Heart right ventricle (tissue), 16 donors: ENCODE data around the gene ARMC7. TPM values are rescaled to one million over a fixed set of nuclear protein-coding genes. Genes with fewer than 3 reads are reported as not detected.

ENCODE experiments used
- ATAC-seq, 8 donors: fragments of 200-7000 bp; cut with Tn5 transposase; one replicate each; pipeline ENCODE4 v1.9.1; 2020; ENCODE audit warnings: mild to moderate bottlenecking in 8 of 8, moderate library complexity in 8 of 8, moderate number of reproducible peaks in 1 of 8
- DNase-seq, 2 donors: peaks; one replicate each; pipeline ENCODE4 v3.0.0-alpha.2; 2020
- H3K27ac ChIP-seq, 10 donors: fragments of 200-600 bp; sonication (generic) in 2 of 10; one replicate each; pipeline versions ENCODE4 v1.5.0 to v1.8.0; 2020 to 2022; ENCODE audit warnings: mild to moderate bottlenecking in 3 of 10
- H3K27me3 ChIP-seq, 7 donors: fragments of 200-600 bp; one replicate each; pipeline ENCODE4 v1.8.0; 2021 to 2022; ENCODE audit warnings: mild to moderate bottlenecking in 2 of 7
- H3K36me3 ChIP-seq, 9 donors: fragments of 200-600 bp; sonication (generic) in 1 of 9; one replicate each; pipeline versions ENCODE4 v1.5.0 to v1.8.0; 2020 to 2022; ENCODE audit warnings: mild to moderate bottlenecking in 2 of 9
- H3K4me1 ChIP-seq, 9 donors: fragments of 200-600 bp; sonication (generic) in 1 of 9; one replicate each; pipeline versions ENCODE4 v1.5.0 to v1.8.0; 2020 to 2022; ENCODE audit warnings: mild to moderate bottlenecking in 4 of 9
- H3K4me3 ChIP-seq, 10 donors: fragments of 200-600 bp; sonication (generic) in 2 of 10; one replicate each; pipeline versions ENCODE4 v1.5.0 to v1.8.0; 2020 to 2022; ENCODE audit warnings: mild to moderate bottlenecking in 7 of 10, moderate library complexity in 2 of 10
- H3K9me3 ChIP-seq, 11 donors: fragments of 200-600 bp in 10 of 11; sonication (generic) in 2 of 11; one replicate each; pipeline versions ENCODE4 v1.5.0 to v1.8.0; 2013 to 2022; ENCODE audit warnings: mild to moderate bottlenecking in 2 of 11, control low read depth in 1 of 11, moderate library complexity in 1 of 11
- CTCF ChIP-seq, 9 donors: fragments of 200-600 bp; sonication (generic) in 2 of 9; IDR thresholded peaks; one replicate each; pipeline versions ENCODE4 v1.5.0 to v1.8.0; 2021 to 2022; ENCODE audit warnings: antibody characterized with exemption in 9 of 9, mild to moderate bottlenecking in 5 of 9, moderate library complexity in 1 of 9
- WGBS, 2 donors: extraction: QIAGEN DNeasy Blood & Tissue Kit; methylation state at CpG; one replicate each; pipeline ENCODE4 v1.1.7; 2013; ENCODE audit warnings: inconsistent platforms in 1 of 2; 5-methylcytosine and 5-hydroxymethylcytosine counted together
- intact Hi-C, 10 donors: fragments of 100-400 bp; cut with DNase I; formaldehyde crosslinking; loops; one replicate each; pipeline versions ENCODE4 v1.11.1 to v1.14.2; 2022
- polyA plus RNA-seq, 2 donors: library from polyadenylated mRNA; stranded (reverse); fragments of 200-250 nt; gene quantifications; one replicate each; pipeline ENCODE4 v1.2.3, GENCODE V29; 2013
- total RNA-seq, 10 donors: library from RNA; stranded (reverse); fragmentation: NEBNext Ultra II Directional in 3 of 10; extraction: Animal tissue kit (Norgen Biotek cat#: 25700) in 3 of 10; gene quantifications; one replicate each; pipeline versions ENCODE4 v1.2.1 to v1.2.4, GENCODE V29; 2021 to 2023
- donor health status: Arrhythmogenic right ventricular cardiomyopathy.
- donor health status: ischemic (EF 13 %, LVEDD 7.1; RV severe dilation, severe dysfunction).
- donor health status: healthy with polysubstance abuse.
- donor health status: DM: no; HTN: yes; CAD: no.
- donor health status: DM: no; HTN: no; CAD: no.
- donor health status: ischemic (EF 25% LVEDD 6.9; RV normal size, moderate dysfunction).
- donor health status: ischemic (EF 25% LVEDD 5.7; RV mildly dilated, moderate dysfunction).
- donor health status: healthy.
- donor health status: DM: yes; HTN: yes; CAD: no.
- donor health status: Ischemic cardiomyopathy.
- donor health status: ischemic (EF 35%, LVEDD 5.7; RV mildly dilated, moderate dysfunction).
- donor health status: nonischemic (EF 11% LVEDD 7.7; RV severe dilation, severe dysfunction).
- donor health status: DM: yes; HTN: yes; CAD: no.
- donor health status: PGD.
- donor health status: ischemic (EF 29% LVEDD 5.4; RV normal size, mild dysfunction).
- donor health status: nonischemic (EF 23%, LVEDD 6.1; RV moderate dilation, normal function).

ARMC7 gene
- total and polyA plus RNA-seq, 12 donors, result 3.1 to 7.9 (median 5.2) TPM

- peaks cover 0 to 84% (median 7%) of the 10 kb centered on the region in 9 donors for H3K36me3 ChIP-seq
- intact Hi-C loops, result no loop called here
Measured at GRCh38 chr17:75144816-75145512, 35.2 kb downstream of the ARMC7 start.

GRCh38 chr17:75146592-75146991 is 36.8 kb downstream of the ARMC7 start:
- no peak overlapping the region for H3K4me3 ChIP-seq
- H3K36me3 ChIP-seq, result peaks cover 0 to 67% (median 7%) of the 10 kb centered on the region in 9 donors
- peaks cover 0 to 26% (median 0%) of the 10 kb centered on the region in 9 donors for H3K4me1 ChIP-seq

More at GRCh38 chr17:75144816-75145512, 35.2 kb downstream of the ARMC7 start:
- DNase-seq, result no peak
- ATAC-seq, result no peak
- no peak overlapping the region for H3K27ac ChIP-seq
- no peaks in the 10 kb centered on the region for H3K9me3 ChIP-seq
- no peak for TF ChIP-seq CTCF (IDR thresholded peaks at IDR 0.05)
- peaks cover 0 to 33% (median 0%) of the 10 kb centered on the region in 9 donors for H3K4me1 ChIP-seq
- 90 to 91% methylated on average over 11 of the region's 11 CpGs for WGBS, 2 donors
- H3K4me3 ChIP-seq, result no peak overlapping the region
- no peaks in the 10 kb centered on the region for H3K27me3 ChIP-seq

GRCh38 chr17:75147878-75148546 is 38.2 kb downstream of the ARMC7 start:
- DNase-seq, result no peak
- Histone ChIP-seq H3K4me1 (peaks cover 0 to 38% (median 3%) of the 10 kb centered on the region in 9 donors), H3K9me3 (no peaks in the 10 kb centered on the region), H3K27ac (peak overlapping the region in 1 of 10 donors; percentile 76), H3K27me3 (no peaks in the 10 kb centered on the region), H3K4me3 (no peak overlapping the region), H3K36me3 (peaks cover 0 to 57% (median 7%) of the 10 kb centered on the region in 9 donors)
- intact Hi-C loops, result no loop called here
- WGBS, 2 donors, result 86 to 89% methylated on average over 6 of the region's 6 CpGs
- no peak for ATAC-seq
- no peak for TF ChIP-seq CTCF (IDR thresholded peaks at IDR 0.05)

More at GRCh38 chr17:75146592-75146991, 36.8 kb downstream of the ARMC7 start:
- intact Hi-C loops, result no loop called here
- 87 to 90% methylated on average over 3 of the region's 3 CpGs for WGBS, 2 donors
- no peak for DNase-seq
- Histone ChIP-seq H3K9me3 (no peaks in the 10 kb centered on the region), H3K27ac (peak overlapping the region in 1 of 10 donors; percentile 76), H3K27me3 (no peaks in the 10 kb centered on the region)
- no peak for ATAC-seq
- no peak for TF ChIP-seq CTCF (IDR thresholded peaks at IDR 0.05)

GRCh38 chr17:75151930-75152329 is 42.2 kb downstream of the ARMC7 start:
- intact Hi-C loops, result loop anchor here in 2 of 10 donors (5.0 kb wide), 1 partner anchor 40 kb away; no protein-coding TSS in a partner anchor
- 94 to 96% methylated on average over 6 of the region's 6 CpGs for WGBS, 2 donors
- no peak for ATAC-seq

More at GRCh38 chr17:75151930-75152329, 42.2 kb downstream of the ARMC7 start:
- Histone ChIP-seq H3K4me3 (no peak overlapping the region), H3K27ac (no peak overlapping the region), H3K36me3 (peaks cover 0 to 18% (median 0%) of the 10 kb centered on the region in 9 donors), H3K27me3 (no peaks in the 10 kb centered on the region), H3K9me3 (no peaks in the 10 kb centered on the region), H3K4me1 (peaks cover 0 to 43% (median 13%) of the 10 kb centered on the region in 9 donors)
- no peak for TF ChIP-seq CTCF (IDR thresholded peaks at IDR 0.05)
- DNase-seq, result no peak
